GM19372 (cell line): Measurements from ENCODE around the gene OPA1.
"Not testable (repeated sequence)": the region's sequence is repeated elsewhere in the genome, so short reads cannot be mapped to it uniquely, and the experiment has no call there.

ENCODE experiments used
- ATAC-seq: cut with Tn5 transposase; IDR thresholded peaks from one replicate; pipeline ENCODE4 v1.9.1; 2021; ENCODE audit warnings: mild to moderate bottlenecking, low read depth, moderate library complexity; ENCODE audit not compliant: unreplicated experiment

OPA1 gene

GRCh38 chr3:193589616-193590015 lies 3.4 kb upstream of the OPA1 start:
- ATAC-seq, result no peak

DNA sequence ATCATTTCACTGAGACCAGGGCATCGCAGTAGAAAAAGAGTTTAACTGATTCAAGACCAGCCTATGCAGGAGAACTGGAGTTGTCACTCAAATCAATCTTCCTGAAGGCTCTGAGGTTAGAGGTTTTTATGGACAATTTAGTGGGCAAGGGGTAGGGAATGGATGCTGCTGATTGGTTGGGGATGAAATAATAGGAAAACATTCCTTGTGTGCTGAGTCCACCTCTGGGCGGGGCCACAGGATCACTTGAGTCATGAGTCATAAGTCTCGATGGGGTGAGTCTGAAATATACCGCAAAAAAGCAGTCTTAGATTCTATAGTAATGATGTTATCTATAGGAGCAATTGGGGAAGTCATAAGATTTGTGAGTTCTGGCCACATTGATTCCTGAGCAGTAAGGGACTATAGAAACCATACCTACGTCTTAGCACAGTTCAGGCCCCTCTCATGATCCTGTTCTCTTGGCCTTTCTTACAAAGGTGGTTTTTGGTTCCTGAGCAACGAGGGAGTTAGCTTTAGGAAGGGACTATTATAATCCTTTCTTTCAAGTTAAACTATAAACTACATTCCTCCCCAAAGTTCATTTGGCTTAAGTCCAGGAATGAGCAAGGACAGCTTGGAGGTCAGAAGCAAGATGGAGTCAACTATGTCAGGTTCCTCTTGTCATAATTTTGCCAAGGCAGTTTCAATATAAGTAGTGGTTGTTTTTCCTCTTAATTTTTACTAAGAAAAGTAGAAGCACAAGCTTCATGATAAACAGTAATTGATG lies 2.7 kb upstream of the OPA1 start:
- no peak for ATAC-seq

GRCh38 chr3:193593668-193594030 lies 641 bp downstream of the OPA1 start:
- peak; percentile 5 for ATAC-seq

DNA sequence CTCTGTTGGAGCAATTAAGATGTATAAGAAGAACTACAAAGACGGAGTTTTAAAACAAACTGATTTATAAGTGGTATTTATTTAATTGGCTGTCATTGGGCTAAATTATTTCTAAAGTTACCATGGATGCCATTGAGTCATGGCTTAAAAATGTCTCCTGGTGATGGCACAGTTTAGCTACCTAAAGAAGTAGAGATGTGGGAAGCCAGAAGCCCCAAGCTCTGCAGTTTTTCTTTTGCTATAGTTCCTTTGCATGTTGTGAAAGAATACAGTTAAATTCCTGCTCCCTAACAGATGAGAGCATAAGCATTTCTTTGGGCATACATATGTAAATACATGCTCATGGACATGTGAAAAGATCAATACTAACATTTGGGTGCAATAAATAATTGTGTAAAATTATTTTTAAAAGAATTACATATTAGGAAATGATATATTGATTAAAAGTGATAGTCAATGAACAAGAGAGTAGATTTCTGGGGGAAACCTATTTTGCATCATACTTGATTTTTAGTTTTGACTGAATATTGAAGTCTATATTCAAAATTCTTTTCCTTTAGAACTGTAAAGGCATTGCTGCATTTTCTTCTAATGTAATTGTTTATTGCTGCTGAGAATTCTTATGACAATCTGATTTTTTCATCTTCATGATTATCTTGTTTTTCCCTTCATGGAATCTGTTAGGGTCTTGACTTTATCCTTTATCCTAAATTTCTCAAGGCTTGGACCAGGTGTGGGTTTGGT lies 2.1 kb downstream of the OPA1 start:
- no peak for ATAC-seq

DNA sequence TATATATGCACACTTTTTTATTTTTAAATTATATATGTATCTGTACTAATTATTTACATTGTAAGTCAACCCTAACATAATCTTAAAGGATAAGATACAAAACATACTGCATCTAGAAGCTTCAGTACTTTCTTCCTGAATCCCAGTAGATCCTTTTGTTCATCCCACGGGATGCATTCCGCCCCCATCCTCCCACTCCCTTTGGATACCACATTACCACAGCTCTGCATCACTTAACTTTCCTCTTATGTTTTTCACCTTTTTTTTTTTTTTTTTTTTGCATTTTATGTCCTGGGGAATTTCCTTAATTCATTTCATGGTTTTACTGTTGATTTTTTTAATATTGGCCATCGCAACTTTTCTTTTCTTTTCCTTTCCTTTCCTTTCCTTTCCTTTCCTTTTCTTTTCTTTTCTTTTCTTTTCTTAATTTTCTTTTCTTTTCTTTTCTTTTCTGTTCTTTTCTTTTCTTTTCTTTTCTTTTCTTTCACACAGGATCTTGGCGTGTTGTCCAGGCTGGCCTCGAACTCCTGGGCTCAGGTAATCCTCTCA lies 3.0 kb downstream of the OPA1 start:
- ATAC-seq, result no peak

GRCh38 chr3:193598202-193598601 lies 5.2 kb downstream of the OPA1 start:
- ATAC-seq, result no peak

GRCh38 chr3:193599393-193599792 lies 6.4 kb downstream of the OPA1 start:
- no peak for ATAC-seq

GRCh38 chr3:193605876-193606275 lies 12.9 kb downstream of the OPA1 start:
- ATAC-seq, result peak; percentile 78

DNA sequence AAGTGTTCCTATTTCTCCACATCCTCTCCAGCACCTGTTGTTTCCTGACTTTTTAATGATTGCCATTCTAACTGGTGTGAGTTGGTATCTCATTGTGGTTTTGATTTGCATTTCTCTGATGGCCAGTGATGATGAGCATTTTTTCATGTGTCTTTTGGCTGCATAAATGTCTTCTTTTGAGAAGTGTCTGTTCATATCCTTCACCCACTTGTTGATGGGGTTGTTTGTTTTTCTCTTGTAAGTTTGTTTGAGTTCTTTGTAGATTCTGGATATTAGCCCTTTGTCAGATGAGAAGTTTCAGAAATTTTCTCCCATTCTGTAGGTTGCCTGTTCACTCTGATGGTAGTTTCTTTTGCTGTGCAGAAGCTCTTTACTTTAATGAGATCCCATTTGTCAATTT lies 13.9 kb downstream of the OPA1 start:
- not testable (repeated sequence) for ATAC-seq

GRCh38 chr3:193610516-193610915 lies 17.5 kb downstream of the OPA1 start:
- ATAC-seq, result not testable (repeated sequence)

DNA sequence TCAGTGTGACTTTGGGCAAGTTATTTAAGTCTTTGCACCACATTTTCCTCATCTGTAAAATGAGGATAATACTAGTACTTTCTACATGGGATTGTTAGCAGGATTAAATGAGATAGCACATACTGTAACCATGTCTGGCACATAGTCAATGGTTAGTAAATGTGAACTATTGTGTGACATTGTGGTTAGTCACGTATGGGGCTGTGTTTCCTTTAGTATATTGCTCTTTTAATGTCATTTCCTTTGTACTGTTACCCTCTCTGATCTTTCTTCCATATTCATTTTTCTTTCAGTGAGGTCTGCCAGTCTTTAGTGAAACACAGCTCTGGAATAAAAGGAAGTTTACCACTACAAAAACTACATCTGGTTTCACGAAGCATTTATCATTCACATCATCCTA lies 21.4 kb downstream of the OPA1 start:
- no peak for ATAC-seq

GRCh38 chr3:193617628-193618027 lies 24.6 kb downstream of the OPA1 start:
- no peak for ATAC-seq

DNA sequence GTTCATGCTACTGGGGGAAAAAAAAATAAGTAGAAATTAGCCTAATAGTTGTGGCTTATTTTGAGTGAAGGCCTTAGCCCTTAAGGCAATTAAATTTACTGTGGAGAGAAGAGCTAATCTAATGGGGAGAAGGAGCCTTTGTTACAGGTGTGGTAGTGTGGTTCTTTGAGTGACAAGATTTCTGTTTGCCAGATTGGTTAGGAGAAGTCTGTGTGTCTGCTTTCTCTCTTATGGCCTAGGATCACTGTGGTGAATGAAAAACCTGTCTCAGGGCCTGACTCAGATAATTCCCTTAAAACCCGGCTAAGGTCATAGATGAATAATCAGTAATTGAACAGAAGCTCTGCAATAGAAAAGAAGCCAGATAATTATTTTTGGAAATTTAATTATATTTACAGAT lies 27.0 kb downstream of the OPA1 start:
- ATAC-seq, result no peak

DNA sequence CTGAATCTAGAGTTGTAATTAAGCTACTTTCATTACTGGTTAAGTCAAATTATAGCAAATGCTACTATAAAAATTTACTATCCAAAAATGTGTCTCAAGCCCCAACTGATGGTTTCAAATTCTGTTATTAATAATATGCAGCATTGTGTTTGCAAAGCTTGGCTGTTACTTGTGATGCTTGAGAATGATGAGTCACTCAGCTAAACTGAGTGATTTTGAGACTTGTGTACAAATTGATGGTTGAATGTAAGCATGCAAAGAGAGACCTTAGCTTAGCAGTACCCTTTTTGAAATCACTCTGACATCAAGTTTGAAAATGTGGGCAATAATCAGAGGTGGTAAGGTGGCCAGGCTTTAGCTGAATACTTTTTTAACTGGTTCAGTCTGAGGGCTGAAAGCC lies 27.6 kb downstream of the OPA1 start:
- ATAC-seq, result no peak

DNA sequence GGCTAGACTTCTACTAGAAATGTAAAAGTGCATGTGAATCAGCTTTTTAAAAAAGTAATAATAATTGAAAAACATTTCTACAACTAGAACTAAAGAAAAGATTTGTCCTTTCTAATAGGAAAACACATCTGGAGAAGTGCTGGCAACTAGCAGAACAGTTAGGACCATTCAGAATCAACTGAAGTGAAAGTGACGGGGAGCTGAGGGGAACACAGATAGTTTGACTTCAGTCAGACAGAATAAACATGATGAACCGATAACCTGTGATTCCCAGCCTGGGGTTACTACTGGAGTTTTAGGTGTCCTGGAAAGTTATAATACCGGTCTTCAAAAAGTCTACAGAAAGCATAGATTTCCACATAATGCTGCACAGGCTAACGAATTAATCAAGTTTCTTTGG lies 28.1 kb downstream of the OPA1 start:
- no peak for ATAC-seq

DNA sequence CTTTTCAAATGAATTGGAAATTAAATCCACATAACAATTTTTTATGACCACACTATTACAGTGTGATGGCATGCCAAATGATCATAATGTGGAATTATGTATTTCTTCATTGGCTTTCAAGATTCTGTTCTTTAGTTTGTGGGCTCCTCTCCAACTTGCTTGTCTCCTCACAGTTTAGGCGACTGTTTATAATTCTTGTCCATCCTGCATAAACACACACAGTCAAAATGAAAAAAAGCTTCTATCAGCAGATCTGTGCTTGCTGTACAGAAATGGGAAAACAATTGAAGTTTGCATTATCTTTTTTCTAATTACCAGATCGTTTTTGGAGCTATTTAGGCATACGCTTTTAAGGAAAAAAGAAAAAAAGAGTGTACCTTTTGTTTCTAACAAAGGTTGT lies 37.0 kb downstream of the OPA1 start:
- ATAC-seq, result no peak

DNA sequence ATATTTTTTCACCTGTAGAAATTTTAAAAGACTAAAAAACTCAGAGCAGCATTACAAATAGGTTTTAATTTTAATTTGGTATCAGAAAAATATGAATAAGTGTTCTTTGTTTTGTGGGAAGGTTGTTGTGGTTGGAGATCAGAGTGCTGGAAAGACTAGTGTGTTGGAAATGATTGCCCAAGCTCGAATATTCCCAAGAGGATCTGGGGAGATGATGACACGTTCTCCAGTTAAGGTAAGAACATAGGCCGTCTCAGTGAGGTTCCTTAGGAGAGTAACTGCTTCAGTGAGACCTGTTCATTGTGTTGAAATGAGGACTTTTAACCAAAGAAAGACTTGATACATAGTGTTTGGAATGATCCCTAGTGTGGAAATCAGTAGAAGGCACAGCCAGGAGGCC lies 44.8 kb downstream of the OPA1 start:
- ATAC-seq, result no peak

DNA sequence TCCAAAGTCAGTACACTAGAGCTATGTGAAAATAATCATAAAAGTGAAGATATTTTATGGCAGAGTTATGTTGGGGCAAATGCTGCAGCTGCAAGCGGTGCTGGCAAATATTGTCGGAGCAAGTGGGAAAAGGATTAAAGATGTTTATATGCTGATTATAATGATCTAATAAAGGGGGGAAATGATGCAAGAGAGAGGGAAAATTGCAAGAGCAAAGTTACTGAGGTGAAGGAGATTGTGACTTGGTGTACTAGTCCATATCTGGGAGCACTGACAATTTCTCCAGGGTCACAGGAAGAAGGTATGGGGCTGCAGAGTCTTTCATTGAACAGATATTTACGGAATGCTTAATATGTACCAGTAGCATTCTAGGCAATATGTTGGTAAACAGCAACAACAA lies 45.8 kb downstream of the OPA1 start:
- ATAC-seq, result no peak

- no peak for ATAC-seq
Measured at GRCh38 chr3:193640165-193640715, 47.2 kb downstream of the OPA1 start.

DNA sequence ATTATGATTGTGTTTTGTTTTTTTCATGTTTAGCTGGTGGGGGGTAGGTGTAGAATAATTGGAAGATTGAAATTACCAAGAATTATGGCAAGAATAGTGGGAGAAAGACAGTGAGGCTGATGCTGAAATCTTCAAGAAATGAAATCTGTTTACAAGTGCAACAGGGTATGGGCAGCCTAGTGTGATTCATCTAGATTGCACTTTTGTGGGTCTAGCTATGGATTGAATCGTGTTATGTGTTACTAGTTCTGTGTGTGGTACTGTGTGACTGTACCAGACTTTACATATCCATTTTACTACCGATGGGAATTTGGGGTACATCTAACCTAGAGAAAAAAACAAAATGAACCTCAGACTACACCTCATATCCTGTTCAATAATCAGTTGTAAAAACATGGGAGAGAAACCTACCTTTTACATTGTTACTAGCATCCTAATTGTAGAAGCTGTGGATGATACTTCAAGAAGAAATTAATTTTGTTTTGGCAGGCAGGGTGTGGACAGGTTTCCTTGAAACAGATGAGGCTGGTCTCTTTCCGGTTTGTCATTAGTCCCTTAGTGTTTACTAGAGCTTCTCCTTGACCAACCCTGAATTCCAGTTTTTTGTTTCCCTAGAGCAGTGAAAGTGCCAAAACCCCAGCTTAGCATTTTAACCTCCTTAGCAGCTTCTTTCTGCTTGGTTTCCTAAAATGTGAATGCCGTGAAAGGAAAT lies 47.9 kb downstream of the OPA1 start:
- ATAC-seq, result no peak

GRCh38 chr3:193641440-193641775 lies 48.4 kb downstream of the OPA1 start:
- ATAC-seq, result no peak
